ENCODE measurements around the gene GALNTL6. TPM values are rescaled to one million over a fixed set of nuclear protein-coding genes. Genes with fewer than 3 reads are reported as not detected.
A peak's percentile ranks its signal among the peaks of the same experiment; 100 is the strongest.

GALNTL6 gene
- polyA plus RNA-seq, 1 donor (not counting 4 experiments of a cell fraction or from before 2014, with no cell fraction given): not detected

DNA sequence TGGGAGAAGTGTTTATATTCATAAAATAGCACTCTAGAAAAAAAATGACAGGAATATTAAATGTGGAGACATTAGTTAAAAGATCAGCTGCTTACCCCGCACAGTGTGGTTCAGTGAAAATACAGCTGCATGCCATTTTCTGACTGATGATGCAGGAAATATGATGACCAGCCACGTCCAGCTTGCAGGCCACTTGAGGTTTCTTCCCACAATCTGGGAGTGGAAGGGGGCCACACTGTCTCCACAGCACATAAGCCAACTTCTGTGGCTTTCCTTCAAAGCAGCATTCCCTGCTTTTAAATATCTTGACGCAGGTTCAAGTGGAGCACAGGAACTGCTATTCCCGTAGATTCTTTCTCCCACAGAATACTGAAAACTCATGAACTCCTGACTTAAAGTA is 1182.0 kb downstream of the GALNTL6 start:
- Histone ChIP-seq H2AFZ (ENCODE audit: control insufficient read depth, low read length) (peak overlapping the region; percentile 21), H3K27me3 (ENCODE audit: control insufficient read depth, extremely low read depth, insufficient read depth, low read length) (no peaks in the 10 kb centered on the region), H3K4me3 (ENCODE audit: control insufficient read depth in 2 of 3, extremely low read depth in 1 of 3, insufficient read depth in 2 of 3, low read depth in 1 of 3, low read length in 3 of 3) (no peak overlapping the region), H3K9me3 (ENCODE audit: control insufficient read depth, low read depth, low read length) (no peaks in the 10 kb centered on the region), H3K79me2 (ENCODE audit: control insufficient read depth, insufficient read depth, low read length) (no peaks in the 10 kb centered on the region), H3K4me2 (ENCODE audit: control insufficient read depth, extremely low read depth, insufficient read depth, low read depth, low read length) (no peak overlapping the region), H3K27ac (ENCODE audit: control insufficient read depth, insufficient read depth, low read length) (no peak overlapping the region), H3K9me1 (ENCODE audit: control insufficient read depth, extremely low read depth, insufficient read depth, low read length) (no peaks in the 10 kb centered on the region), H3K36me3 (ENCODE audit: control insufficient read depth in 2 of 2, extremely low read depth in 1 of 2, insufficient read depth in 2 of 2, low read length in 2 of 2) (no peaks in the 10 kb centered on the region), H3K9ac (ENCODE audit: control insufficient read depth, extremely low read depth, insufficient read depth, low read length) (no peak overlapping the region), H4K20me1 (ENCODE audit: control insufficient read depth, extremely low read depth, insufficient read depth, low read length) (no peaks in the 10 kb centered on the region), H3K4me1 (ENCODE audit: control insufficient read depth, extremely low read depth, insufficient read depth, low read length) (peaks cover 39% of the 10 kb centered on the region)
- TF ChIP-seq, protein P1, sequence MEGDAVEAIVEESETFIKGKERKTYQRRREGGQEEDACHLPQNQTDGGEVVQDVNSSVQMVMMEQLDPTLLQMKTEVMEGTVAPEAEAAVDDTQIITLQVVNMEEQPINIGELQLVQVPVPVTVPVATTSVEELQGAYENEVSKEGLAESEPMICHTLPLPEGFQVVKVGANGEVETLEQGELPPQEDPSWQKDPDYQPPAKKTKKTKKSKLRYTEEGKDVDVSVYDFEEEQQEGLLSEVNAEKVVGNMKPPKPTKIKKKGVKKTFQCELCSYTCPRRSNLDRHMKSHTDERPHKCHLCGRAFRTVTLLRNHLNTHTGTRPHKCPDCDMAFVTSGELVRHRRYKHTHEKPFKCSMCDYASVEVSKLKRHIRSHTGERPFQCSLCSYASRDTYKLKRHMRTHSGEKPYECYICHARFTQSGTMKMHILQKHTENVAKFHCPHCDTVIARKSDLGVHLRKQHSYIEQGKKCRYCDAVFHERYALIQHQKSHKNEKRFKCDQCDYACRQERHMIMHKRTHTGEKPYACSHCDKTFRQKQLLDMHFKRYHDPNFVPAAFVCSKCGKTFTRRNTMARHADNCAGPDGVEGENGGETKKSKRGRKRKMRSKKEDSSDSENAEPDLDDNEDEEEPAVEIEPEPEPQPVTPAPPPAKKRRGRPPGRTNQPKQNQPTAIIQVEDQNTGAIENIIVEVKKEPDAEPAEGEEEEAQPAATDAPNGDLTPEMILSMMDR (optimal IDR thresholded peaks at IDR 0.05 in 1 of 3, IDR thresholded peaks at IDR 0.05 in 1 of 3, conservative IDR thresholded peaks at IDR 0.05 in 1 of 3; ENCODE audit: extremely low read depth in 1 of 3, insufficient read depth in 2 of 3, low read length in 3 of 3): no peak
- no peak for TF ChIP-seq EZH2 (IDR thresholded peaks at IDR 0.05; ENCODE audit: low read length)
- FAIRE-seq: no peak
- DNase-seq (ENCODE audit: low read depth, low spot score): no peak
- dilution Hi-C loops (cut with MboI; ENCODE audit: extremely low pct_ligation_motif_present, low sequenced_read_pairs): no loop called here

- H3K27me3 ChIP-seq (ENCODE audit: control insufficient read depth, extremely low read depth, insufficient read depth, low read length): no peaks in the 10 kb centered on the region
- H3K4me3 ChIP-seq (ENCODE audit: control insufficient read depth in 2 of 3, extremely low read depth in 1 of 3, insufficient read depth in 2 of 3, low read depth in 1 of 3, low read length in 3 of 3): no peak overlapping the region
- no peaks in the 10 kb centered on the region for H3K9me3 ChIP-seq (ENCODE audit: control insufficient read depth, low read depth, low read length)
- peak overlapping the region; percentile 93 for H3K27ac ChIP-seq (ENCODE audit: control insufficient read depth, insufficient read depth, low read length)
- no peak for FAIRE-seq
- no peaks in the 10 kb centered on the region for H3K9me1 ChIP-seq (ENCODE audit: control insufficient read depth, extremely low read depth, insufficient read depth, low read length)
- no peak for DNase-seq (ENCODE audit: low read depth, low spot score)
- no peaks in the 10 kb centered on the region for H3K79me2 ChIP-seq (ENCODE audit: control insufficient read depth, insufficient read depth, low read length)
- dilution Hi-C loops (cut with MboI; ENCODE audit: extremely low pct_ligation_motif_present, low sequenced_read_pairs): no loop called here
- no peaks in the 10 kb centered on the region for H3K36me3 ChIP-seq (ENCODE audit: control insufficient read depth in 2 of 2, extremely low read depth in 1 of 2, insufficient read depth in 2 of 2, low read length in 2 of 2)
- H3K9ac ChIP-seq (ENCODE audit: control insufficient read depth, extremely low read depth, insufficient read depth, low read length): no peak overlapping the region
- H2AFZ ChIP-seq (ENCODE audit: control insufficient read depth, low read length): no peak overlapping the region
- TF ChIP-seq, protein P1 (optimal IDR thresholded peaks at IDR 0.05 in 1 of 3, IDR thresholded peaks at IDR 0.05 in 1 of 3, conservative IDR thresholded peaks at IDR 0.05 in 1 of 3; ENCODE audit: extremely low read depth in 1 of 3, insufficient read depth in 2 of 3, low read length in 3 of 3): no peak
- TF ChIP-seq EZH2 (IDR thresholded peaks at IDR 0.05; ENCODE audit: low read length): no peak
- no peaks in the 10 kb centered on the region for H4K20me1 ChIP-seq (ENCODE audit: control insufficient read depth, extremely low read depth, insufficient read depth, low read length)
- H3K4me2 ChIP-seq (ENCODE audit: control insufficient read depth, extremely low read depth, insufficient read depth, low read depth, low read length): no peak overlapping the region
- H3K4me1 ChIP-seq (ENCODE audit: control insufficient read depth, extremely low read depth, insufficient read depth, low read length): peaks cover 41% of the 10 kb centered on the region
These were observed 1182.5 kb downstream of the GALNTL6 start for GRCh38 chr4:172995704-172996103.

Measured in keratinocyte (primary cell).